NCI-H446 treated with DMSO at 0.1 percent for 48 hours (cell line): ENCODE results near the gene ZNF223.

Source experiments
- DNase-seq: peaks from one replicate; lab custom pipeline; 2025; lab: John Stamatoyannopoulos, UW

ZNF223 gene

GRCh38 chr19:44071824-44072542, 20.1 kb downstream of the ZNF223 start, which contains the start of gene ZNF284:
Gene ZNF284, plus strand, starts transcription at chr19:44072159. Its CDS starts 4,231 bp downstream, at chr19:44076390.
- peak; percentile 88 for DNase-seq

GRCh38 chr19:44072543-44073401, 20.9 kb downstream of the ZNF223 start:
- DNase-seq: no peak

DNA sequence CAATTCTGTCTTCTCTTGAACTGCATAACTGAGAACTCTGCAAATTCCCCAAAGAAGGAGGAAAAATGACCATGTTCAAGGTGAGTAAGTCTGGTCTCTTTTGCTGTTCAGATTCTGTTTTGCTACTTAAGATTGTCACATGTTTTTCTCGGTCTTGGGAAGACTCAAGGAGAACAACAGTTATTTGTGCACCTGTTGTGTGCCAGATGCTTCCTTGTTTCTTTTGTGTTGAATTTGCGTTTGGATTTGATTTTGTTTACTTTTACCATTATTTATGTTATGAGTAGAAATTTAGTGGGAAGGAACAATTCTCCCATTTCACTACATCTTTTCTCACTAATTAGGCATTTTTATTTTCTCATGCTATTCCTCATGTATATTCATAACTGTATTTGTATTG, 24.5 kb downstream of the ZNF223 start:
- DNase-seq: no peak

GRCh38 chr19:44092108-44092507, 40.3 kb downstream of the ZNF223 start:
- DNase-seq: no peak

- peak; percentile 83 for DNase-seq
These were observed 42.3 kb downstream of the ZNF223 start, which contains the start of gene ZNF224 for GRCh38 chr19:44093931-44094765. Gene ZNF224, plus strand, starts transcription at chr19:44094361. Its CDS starts 3,513 bp downstream, at chr19:44097874.

- no peak for DNase-seq
These were observed 55.9 kb downstream of the ZNF223 start for GRCh38 chr19:44107751-44108150.

- DNase-seq: no peak
These were observed 57.6 kb downstream of the ZNF223 start for GRCh38 chr19:44109458-44109857.

DNA sequence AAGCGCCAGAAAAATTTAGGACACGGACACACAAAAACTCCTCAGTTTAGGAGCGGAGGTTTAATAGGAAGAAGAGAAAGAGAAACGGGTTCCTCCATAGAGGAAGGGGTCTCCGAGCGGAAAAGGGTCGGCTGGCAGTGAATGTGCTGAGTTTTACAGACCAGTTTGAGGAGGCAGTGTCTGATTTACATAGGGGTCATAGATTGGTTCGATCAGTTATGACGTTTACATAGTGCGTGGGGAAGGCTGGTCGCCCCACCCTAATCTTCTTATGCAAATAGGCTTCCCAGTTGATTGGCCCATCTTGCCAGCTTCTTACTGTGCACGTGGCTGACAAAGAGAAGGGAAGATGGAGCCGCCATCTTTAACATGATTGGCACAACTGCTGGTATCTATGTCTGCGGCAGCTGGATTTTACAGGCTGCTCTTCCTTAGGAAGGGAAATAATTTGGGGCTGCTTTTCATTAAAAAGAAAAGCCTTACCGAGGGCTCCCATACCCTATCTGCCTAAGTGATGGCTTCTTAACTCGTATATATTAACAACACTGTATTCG, 60.2 kb downstream of the ZNF223 start:
- DNase-seq: no peak

DNA sequence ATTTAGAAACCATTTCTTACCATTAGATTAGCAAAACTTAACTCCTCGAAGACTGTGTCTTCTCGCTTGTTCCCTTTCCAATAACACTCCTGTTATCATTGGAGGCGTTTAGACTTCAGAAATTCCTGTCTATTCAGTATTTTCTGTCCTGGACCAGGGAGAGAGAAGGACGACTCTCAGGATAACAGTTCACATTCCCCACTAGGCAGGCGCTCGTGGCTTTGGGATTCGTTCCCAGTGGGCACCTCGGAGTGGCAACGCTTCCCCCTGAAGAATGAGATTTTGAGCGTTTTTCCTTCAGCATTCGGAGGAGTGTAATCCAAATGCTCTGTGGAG, 60.9 kb downstream of the ZNF223 start:
- DNase-seq: no peak

DNA sequence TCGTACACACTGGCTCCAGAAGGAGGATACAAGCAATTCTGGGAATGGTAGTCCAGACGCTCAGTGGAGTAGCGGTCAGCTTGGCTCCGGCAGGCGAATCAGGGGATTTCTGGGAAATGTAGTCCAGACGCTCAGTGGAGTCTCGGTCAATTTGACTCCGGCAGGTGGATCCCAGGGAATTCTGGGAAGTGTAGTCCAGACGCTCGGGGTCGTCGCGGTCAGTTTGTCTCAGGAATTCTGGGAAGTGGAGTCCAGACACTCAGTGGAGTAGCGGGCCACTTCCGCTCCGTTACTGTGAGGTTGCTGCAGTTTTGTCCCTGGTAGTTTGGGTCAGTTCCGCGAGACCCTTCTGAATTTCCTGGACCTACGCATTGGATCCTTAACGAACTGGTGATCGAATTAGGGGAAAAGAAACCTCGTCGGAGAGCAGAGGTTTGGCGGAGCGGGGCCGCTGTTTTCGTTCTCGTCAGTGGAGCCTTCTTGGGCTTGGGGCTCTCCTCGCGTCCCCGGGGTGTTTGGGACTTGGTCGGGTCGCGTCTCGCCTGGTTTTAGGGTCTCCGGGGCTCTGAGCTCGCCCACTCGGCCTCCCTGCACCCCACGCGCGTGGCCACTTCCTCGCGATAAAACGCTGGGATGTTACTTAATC, 61.4 kb downstream of the ZNF223 start, which contains the start of gene ZNF225:
TSS of gene ZNF225 (plus strand) at position 262 of the 646 bp plus-strand sequence. CDS start 2,429 bp downstream, outside the sequence.
- peak; percentile 97 for DNase-seq

GRCh38 chr19:44113784-44114390, 62.1 kb downstream of the ZNF223 start:
- DNase-seq: no peak
